ACC112 (cell line): ENCODE results near the gene PADI2.

ENCODE experiments used
- H2AFZ ChIP-seq: fragments of 200-600 bp; sonication (generic); one replicate; pipeline ENCODE4 v1.6.0; 2017; ENCODE audit warnings: antibody characterized with exemption, low read length; ENCODE audit not compliant: unreplicated experiment
- H3K27ac ChIP-seq: fragments of 200-600 bp; sonication (generic); 2 replicates; pipeline ENCODE4 v1.5.1; 2014; ENCODE audit warnings: low read depth, mild to moderate bottlenecking, antibody characterized with exemption, low read length, moderate library complexity
- H3K27me3 ChIP-seq: fragments of 200-600 bp; sonication (generic); 2 replicates; pipeline ENCODE4 v1.6.1; 2014; ENCODE audit warnings: mild to moderate bottlenecking, antibody characterized with exemption, low read length, moderate library complexity, mixed read lengths; ENCODE audit not compliant: insufficient read depth
- H3K36me3 ChIP-seq: fragments of 200-600 bp; sonication (generic); 2 replicates; pipeline ENCODE4 v1.6.1; 2016; ENCODE audit warnings: mild to moderate bottlenecking, antibody characterized with exemption, low read length, moderate library complexity, mixed read lengths; ENCODE audit not compliant: insufficient read depth
- H3K4me1 ChIP-seq: fragments of 200-600 bp; sonication (generic); one replicate; pipeline ENCODE4 v1.6.1; 2016; ENCODE audit warnings: low read length, mixed read lengths; ENCODE audit not compliant: insufficient read depth, unreplicated experiment, control insufficient read depth
- H3K4me3 ChIP-seq: fragments of 200-600 bp; sonication (generic); 2 replicates; pipeline ENCODE4 v1.5.1; 2014; ENCODE audit warnings: mild to moderate bottlenecking, low read depth, low read length
- H3K79me2 ChIP-seq: fragments of 200-600 bp; sonication (generic); one replicate; pipeline ENCODE4 v1.6.0; 2016; ENCODE audit warnings: low read length; ENCODE audit not compliant: control insufficient read depth, unreplicated experiment, insufficient read depth

PADI2 gene

DNA sequence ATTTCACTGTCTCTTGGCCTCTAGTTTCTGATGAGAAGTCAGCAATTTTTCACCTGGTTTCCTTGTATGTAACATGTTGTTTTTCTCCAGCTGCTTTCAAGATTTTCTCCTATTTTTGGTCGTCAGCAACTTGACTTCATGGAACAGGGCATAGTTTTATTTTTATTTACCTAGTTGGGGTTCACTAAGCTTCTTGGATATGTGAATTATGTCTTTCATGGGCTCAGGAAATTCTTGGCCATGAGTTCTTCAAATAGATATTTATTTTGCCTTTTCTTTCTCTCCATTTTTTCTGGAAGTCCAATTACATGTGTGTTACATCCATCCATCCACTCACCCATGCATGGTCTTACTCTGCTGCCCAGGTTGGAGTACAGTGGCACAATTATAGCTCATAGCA, 79.1 kb downstream of the PADI2 start:
- Histone ChIP-seq H3K4me1 (no peaks in the 10 kb centered on the region), H3K4me3 (no peak overlapping the region), H3K36me3 (peaks cover 25% of the 10 kb centered on the region), H3K27ac (no peak overlapping the region), H3K27me3 (no peaks in the 10 kb centered on the region), H3K79me2 (peaks cover 13% of the 10 kb centered on the region), H2AFZ (no peak overlapping the region)

DNA sequence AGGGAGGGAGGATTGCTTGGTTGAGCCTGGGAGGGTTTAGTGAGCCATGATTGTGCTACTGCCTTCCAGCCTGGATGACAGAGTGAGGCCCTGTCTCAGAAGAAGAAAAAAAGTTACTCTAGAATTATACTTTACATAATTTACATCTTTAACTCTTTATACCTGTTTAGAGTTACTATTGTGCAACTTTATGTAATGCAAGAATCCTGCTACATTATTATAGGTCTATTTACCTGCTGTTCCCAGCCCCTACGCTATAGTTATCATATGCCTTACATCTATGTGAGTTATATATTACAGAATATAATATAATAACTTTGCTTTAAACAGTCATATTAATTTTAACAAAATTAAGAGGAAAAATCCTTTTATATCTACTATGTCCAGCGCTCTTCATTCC, 79.7 kb downstream of the PADI2 start:
- H3K27me3 ChIP-seq = no peaks in the 10 kb centered on the region
- H2AFZ ChIP-seq = no peak overlapping the region
- no peak overlapping the region for H3K27ac ChIP-seq
- H3K4me3 ChIP-seq = no peak overlapping the region
- no peaks in the 10 kb centered on the region for H3K4me1 ChIP-seq
- H3K79me2 ChIP-seq = peaks cover 6% of the 10 kb centered on the region
- peaks cover 19% of the 10 kb centered on the region for H3K36me3 ChIP-seq

DNA sequence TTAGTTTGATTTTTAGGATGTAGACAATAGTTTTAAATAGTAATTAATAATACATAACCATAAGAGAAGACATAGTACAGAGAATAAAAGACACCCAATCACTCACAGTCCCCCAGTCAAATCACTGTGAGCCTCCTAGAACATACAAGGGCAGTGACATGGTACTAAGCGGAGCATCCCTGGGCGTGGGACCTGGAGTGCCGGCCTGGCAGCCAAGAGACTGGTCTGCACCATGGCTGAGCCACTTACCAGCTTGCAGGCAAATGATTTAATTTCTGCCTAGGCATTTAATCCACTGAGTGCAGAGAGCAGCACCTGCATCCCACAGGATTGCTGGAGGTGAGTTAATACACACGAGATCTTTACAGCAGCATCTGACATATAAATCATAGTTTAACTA, 85.8 kb downstream of the PADI2 start:
- no peaks in the 10 kb centered on the region for H3K27me3 ChIP-seq
- H3K4me1 ChIP-seq = no peaks in the 10 kb centered on the region
- peaks cover 5% of the 10 kb centered on the region for H3K79me2 ChIP-seq
- H2AFZ ChIP-seq = no peak overlapping the region
- 0 out of 2 replicates have a peak, but pooled peaks cover 4% of the 10 kb centered on the region for H3K36me3 ChIP-seq
- H3K4me3 ChIP-seq = no peak overlapping the region
- H3K27ac ChIP-seq = no peak overlapping the region

DNA sequence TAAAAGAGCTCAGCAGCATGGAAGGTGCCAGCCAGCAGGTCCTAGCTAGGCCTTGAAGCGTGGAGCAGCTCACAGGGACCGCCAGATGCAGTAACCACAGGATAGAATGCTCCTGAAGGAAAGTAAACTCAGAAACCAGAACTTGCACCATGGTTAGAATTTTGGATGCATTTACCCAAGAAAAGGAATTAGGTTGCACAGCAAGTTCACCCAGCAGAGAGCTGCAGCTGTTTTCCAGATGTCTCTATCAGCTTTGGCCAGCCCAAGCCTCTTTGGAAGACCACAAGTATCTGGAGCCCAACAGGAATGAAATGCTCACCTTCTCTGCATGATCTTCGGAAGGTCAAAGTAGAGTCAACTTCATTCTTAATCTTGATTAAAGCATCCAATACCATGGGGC, 86.5 kb downstream of the PADI2 start:
- H2AFZ ChIP-seq = no peak overlapping the region
- H3K79me2 ChIP-seq = peaks cover 5% of the 10 kb centered on the region
- H3K4me1 ChIP-seq = no peaks in the 10 kb centered on the region
- no peak overlapping the region for H3K27ac ChIP-seq
- peaks cover 7% of the 10 kb centered on the region; the same call in 1 of the 2 replicates for H3K36me3 ChIP-seq
- H3K27me3 ChIP-seq = no peaks in the 10 kb centered on the region
- H3K4me3 ChIP-seq = no peak overlapping the region

DNA sequence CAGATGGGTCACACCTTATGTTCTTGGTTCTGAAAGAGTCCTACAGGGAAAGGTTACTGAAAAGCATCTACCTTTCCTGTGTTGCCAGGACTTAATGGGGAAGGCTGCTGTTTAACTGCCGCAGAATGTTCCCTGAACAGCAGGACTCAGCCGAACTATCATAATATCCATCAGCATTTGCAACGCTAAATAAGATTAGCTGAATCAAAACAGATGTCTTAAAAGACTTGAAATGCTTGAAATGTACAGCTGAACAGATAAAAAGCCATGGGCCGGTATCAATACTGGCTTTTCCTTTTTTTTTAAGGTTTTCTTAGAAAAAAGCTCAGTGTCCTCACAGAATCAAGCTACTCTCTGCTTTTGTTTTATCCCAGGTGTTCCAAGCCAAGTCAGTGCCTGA, 87.8 kb downstream of the PADI2 start:
- Histone ChIP-seq H3K36me3 (peaks cover 16% of the 10 kb centered on the region; the same call in 1 of the 2 replicates), H3K4me1 (no peaks in the 10 kb centered on the region), H3K27ac (no peak overlapping the region), H3K4me3 (no peak overlapping the region), H3K79me2 (peaks cover 5% of the 10 kb centered on the region), H3K27me3 (no peaks in the 10 kb centered on the region), H2AFZ (no peak overlapping the region)

DNA sequence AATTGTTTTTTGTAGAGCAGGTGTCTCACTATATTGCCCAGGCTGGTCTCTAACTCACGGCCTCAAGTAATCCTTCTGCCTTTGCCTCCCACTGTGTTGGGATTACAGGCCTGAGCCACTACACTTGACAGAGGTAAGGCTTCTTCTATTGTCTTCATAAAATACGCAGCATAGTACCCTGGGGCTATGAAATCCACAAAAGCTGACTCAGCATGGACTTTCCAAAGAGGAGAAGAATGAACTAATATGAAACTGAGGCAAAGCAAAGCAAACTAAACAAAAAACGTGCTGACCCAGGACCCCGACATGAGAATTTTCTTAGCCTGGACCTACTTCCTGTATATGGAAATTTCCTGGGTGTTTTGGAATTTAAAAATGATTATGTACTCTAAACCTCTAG, 89.0 kb downstream of the PADI2 start:
- H3K27ac ChIP-seq = no peak overlapping the region
- H3K27me3 ChIP-seq = no peaks in the 10 kb centered on the region
- peaks cover under 1% of the 10 kb centered on the region for H3K79me2 ChIP-seq
- H3K36me3 ChIP-seq = peaks cover 16% of the 10 kb centered on the region; the same call in 1 of the 2 replicates
- H3K4me3 ChIP-seq = no peak overlapping the region
- no peaks in the 10 kb centered on the region for H3K4me1 ChIP-seq
- no peak overlapping the region for H2AFZ ChIP-seq

DNA sequence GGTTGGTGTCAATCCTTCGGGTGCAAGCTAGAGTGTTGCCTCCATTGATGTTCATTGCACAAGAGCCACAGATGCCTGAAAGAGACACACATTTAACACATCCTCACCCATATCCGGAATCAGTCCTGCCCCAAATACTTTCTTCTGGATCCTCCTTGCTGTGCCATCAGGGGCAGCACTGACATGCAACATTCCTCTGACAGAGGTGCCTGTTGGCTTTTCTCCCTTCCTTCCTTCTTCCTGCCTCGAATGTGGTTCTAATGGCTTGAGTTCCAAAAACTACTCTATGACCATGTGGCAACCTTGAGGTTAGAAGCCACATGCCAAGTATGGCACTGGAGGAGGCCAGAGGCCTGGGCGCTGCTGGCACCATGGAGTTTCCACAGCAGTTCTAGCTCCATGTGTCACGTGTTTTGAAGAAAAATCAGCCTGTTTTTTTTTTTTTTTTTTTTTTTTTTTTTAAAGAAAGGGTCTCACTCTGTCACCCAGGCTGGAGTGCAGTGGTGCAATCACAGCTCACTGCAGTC, 90.5 kb downstream of the PADI2 start:
- no peaks in the 10 kb centered on the region for H3K27me3 ChIP-seq
- no peaks in the 10 kb centered on the region for H3K4me1 ChIP-seq
- H2AFZ ChIP-seq = no peak overlapping the region
- H3K79me2 ChIP-seq = no peaks in the 10 kb centered on the region
- peaks cover 16% of the 10 kb centered on the region; the same call in 1 of the 2 replicates for H3K36me3 ChIP-seq
- no peak overlapping the region for H3K27ac ChIP-seq
- H3K4me3 ChIP-seq = no peak overlapping the region

DNA sequence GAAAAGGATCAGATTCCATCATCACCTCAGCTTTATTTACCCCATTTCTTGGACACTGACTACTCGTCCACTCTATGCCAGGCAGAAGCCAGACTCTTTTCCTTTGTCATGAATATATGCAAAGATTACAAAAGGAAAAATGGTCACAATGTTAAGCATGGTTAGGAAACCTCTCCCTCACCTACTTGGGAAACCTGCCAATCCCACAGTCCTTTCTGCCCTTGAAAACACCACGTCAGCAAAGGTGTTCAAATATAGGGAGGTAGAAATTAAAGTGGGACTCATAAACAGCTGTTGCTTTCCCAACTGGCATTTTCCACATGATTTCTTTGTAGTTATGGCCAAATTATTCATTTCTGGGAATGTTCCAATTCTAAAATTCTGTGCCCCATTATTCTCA, 91.4 kb downstream of the PADI2 start:
- no peak overlapping the region for H3K27ac ChIP-seq
- H3K79me2 ChIP-seq = no peaks in the 10 kb centered on the region
- H3K4me1 ChIP-seq = no peaks in the 10 kb centered on the region
- H3K27me3 ChIP-seq = no peaks in the 10 kb centered on the region
- H2AFZ ChIP-seq = no peak overlapping the region
- H3K4me3 ChIP-seq = no peak overlapping the region
- peaks cover 16% of the 10 kb centered on the region; the same call in 1 of the 2 replicates for H3K36me3 ChIP-seq

DNA sequence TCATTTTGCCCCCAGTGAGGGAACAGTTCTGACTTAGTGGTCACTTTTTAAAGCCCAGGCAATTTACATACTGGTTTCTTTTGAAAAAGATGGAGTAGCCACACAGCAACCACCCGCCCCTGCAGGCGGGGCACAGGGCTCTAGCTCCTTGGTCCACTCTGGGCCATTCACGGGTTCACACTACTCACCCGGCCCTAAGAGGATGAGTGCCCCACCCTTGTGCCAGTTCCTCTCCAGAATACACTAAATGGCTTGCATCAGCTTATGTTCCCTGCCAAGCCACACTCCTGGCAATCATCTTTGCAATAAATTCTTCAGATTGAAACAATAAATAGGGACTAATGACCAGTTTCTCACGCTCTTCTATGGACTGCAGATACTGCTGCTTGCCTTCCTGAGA, 91.8 kb downstream of the PADI2 start:
- H3K27me3 ChIP-seq = no peaks in the 10 kb centered on the region
- H2AFZ ChIP-seq = no peak overlapping the region
- H3K4me1 ChIP-seq = no peaks in the 10 kb centered on the region
- H3K36me3 ChIP-seq = peaks cover 16% of the 10 kb centered on the region; the same call in 1 of the 2 replicates
- no peaks in the 10 kb centered on the region for H3K79me2 ChIP-seq
- H3K4me3 ChIP-seq = no peak overlapping the region
- no peak overlapping the region for H3K27ac ChIP-seq

DNA sequence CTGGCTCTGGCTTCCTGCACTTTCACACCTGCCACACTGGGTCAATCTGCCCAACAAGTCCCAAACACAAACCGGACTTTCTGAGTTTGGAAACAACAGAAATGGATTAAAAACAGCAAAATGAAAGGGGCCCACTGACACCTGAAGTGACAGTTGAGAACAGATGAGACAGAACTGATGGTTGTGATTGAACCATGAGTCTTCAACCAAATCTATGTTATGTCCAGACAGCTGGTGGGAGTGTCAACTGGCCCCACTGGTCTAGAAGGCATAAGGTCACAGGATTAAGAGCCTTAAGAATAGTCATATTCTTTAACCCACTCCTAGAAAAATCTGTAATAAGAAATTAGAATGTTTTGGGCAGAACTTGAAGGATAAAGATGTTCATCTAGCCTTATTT, 94.5 kb downstream of the PADI2 start:
- H3K36me3 ChIP-seq = peaks cover 32% of the 10 kb centered on the region; the same call in 1 of the 2 replicates
- H3K27ac ChIP-seq = no peak overlapping the region

DNA sequence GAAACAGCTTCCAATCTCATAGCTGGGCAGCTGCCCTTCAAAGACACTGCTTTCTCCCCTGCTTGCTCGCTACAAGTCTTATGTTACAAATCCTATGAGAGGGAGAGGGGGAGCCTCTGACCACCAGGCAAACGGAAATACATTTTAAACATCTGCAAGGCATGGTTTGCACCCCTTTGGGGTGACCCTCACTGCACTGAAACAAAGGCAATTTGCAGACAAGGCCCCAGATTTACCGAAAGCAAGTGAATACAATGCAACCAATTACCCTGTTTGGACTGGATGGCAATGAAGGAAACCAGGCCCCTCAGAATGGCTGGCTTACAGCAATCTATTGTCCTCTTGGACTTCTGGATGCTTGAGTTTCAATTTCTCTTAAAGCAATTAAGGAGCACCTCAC, 95.7 kb downstream of the PADI2 start:
- no peak overlapping the region for H3K4me3 ChIP-seq
- H3K27me3 ChIP-seq = no peaks in the 10 kb centered on the region
- H2AFZ ChIP-seq = no peak overlapping the region
- H3K27ac ChIP-seq = no peak overlapping the region
- H3K4me1 ChIP-seq = no peaks in the 10 kb centered on the region
- H3K79me2 ChIP-seq = no peaks in the 10 kb centered on the region
- H3K36me3 ChIP-seq = peaks cover 40% of the 10 kb centered on the region; the same call in 1 of the 2 replicates

More for the DNA sequence above, 94.5 kb downstream of the PADI2 start:
- Histone ChIP-seq H3K4me3 (no peak overlapping the region), H3K79me2 (no peaks in the 10 kb centered on the region), H3K4me1 (no peaks in the 10 kb centered on the region), H2AFZ (no peak overlapping the region), H3K27me3 (no peaks in the 10 kb centered on the region)
